Upper lobe of left lung (tissue), 6 donors: ENCODE results near the gene CYB5B. TPM values are rescaled to one million over a fixed set of nuclear protein-coding genes. Genes with fewer than 3 reads are reported as not detected.

Experiments
- ATAC-seq, 2 donors: fragments of 200-7000 bp; cut with Tn5 transposase; one replicate each; pipeline ENCODE4 v1.9.1; 2022; ENCODE audit warnings: mild to moderate bottlenecking in 2 of 2, moderate library complexity in 2 of 2; ENCODE audit not compliant: low FRiP score in 2 of 2
- DNase-seq, 2 donors: peaks; one replicate each; pipeline ENCODE4 v3.0.0-alpha.2; 2019 to 2020
- H3K27ac ChIP-seq, 4 donors: fragments of 200-600 bp; sonication (generic); one replicate each; pipeline ENCODE4 v1.5.1; 2016 to 2019
- H3K27me3 ChIP-seq, 4 donors: fragments of 200-600 bp; sonication (generic); one replicate each; pipeline ENCODE4 v1.5.1; 2017 to 2019
- H3K36me3 ChIP-seq, 4 donors: fragments of 200-600 bp; sonication (generic); one replicate each; pipeline ENCODE4 v1.5.1; 2016 to 2019
- H3K4me1 ChIP-seq, 4 donors: fragments of 200-600 bp; sonication (generic); one replicate each; pipeline ENCODE4 v1.5.1; 2018 to 2019
- H3K4me3 ChIP-seq, 4 donors: fragments of 200-600 bp; sonication (generic); one replicate each; pipeline ENCODE4 v1.5.1; 2017 to 2019; ENCODE audit warnings: mild to moderate bottlenecking in 2 of 4, moderate library complexity in 1 of 4
- H3K9me3 ChIP-seq, 4 donors: fragments of 200-600 bp; sonication (generic); one replicate each; pipeline ENCODE4 v1.5.1; 2018 to 2019
- CTCF ChIP-seq, 6 experiments: fragments of 450-650 bp in 4 of 6; fragments of 200-600 bp in 2 of 6; sonication (generic) in 2 of 6; IDR thresholded peaks; one replicate each; pipeline ENCODE4 v1.5.1; 2016 to 2019; ENCODE audit warnings: antibody characterized with exemption in 6 of 6
- EP300 ChIP-seq, 4 donors: sonication (generic); formaldehyde crosslinking; IDR thresholded peaks; one replicate each; pipeline ENCODE4 v1.5.1; 2017; ENCODE audit warnings: antibody characterized with exemption in 4 of 4, control low read depth in 2 of 4
- POLR2A ChIP-seq, 4 donors: fragments of 450-650 bp; IDR thresholded peaks; one replicate each; pipeline ENCODE4 v1.5.1; 2016 to 2017; ENCODE audit warnings: antibody characterized with exemption in 4 of 4, mild to moderate bottlenecking in 2 of 4
- POLR2AphosphoS5 ChIP-seq, 2 donors: sonication (generic); formaldehyde crosslinking; IDR thresholded peaks; one replicate each; pipeline ENCODE4 v1.5.1; 2017; ENCODE audit warnings: antibody characterized with exemption in 2 of 2
- WGBS, 2 donors: methylation state at CpG; one replicate each; pipeline ENCODE4 v1.1.5; 2017 to 2018; 5-methylcytosine and 5-hydroxymethylcytosine counted together
- total RNA-seq, 6 donors: library from RNA; depleted of rRNA in 4 of 6; stranded (reverse); fragments of >200 nt in 4 of 6; gene quantifications; one replicate each; pipeline versions ENCODE4 v1.1.0 to v1.2.1, GENCODE V29; 2016 to 2021
- donor health status: DM: no; HTN: no; CAD: no; lungs with moderate emphysema.
- donor health status: DM: no; HTN: yes; CAD: no; lungs with severe emphysema.

Gene CYB5B
- total RNA-seq, 6 donors from 2014 or later = 25.2 to 93.1 (median 69.4) TPM

GRCh38 chr16:69448470-69449193, 24.2 kb downstream of the CYB5B start:
- ATAC-seq (peak; percentile 40 to 70), DNase-seq (no peak)
- peaks cover 31 to 45% (median 37%) of the 10 kb centered on the region in 4 donors for H3K4me1 ChIP-seq
- H3K27me3 ChIP-seq = no peaks in the 10 kb centered on the region
- H3K27ac ChIP-seq = peak overlapping the region; percentile 60 to 79 (median 68)
- peak in 1 of 4 donors; percentile 35 for TF ChIP-seq EP300 (IDR thresholded peaks at IDR 0.05)
- TF ChIP-seq CTCF (IDR thresholded peaks at IDR 0.05) = no peak
- TF ChIP-seq POLR2AphosphoS5 (IDR thresholded peaks at IDR 0.05) = peak in 1 of 2 donors; percentile 19
- H3K9me3 ChIP-seq = no peaks in the 10 kb centered on the region
- H3K36me3 ChIP-seq = peaks cover 0 to 14% (median 0%) of the 10 kb centered on the region in 4 donors
- H3K4me3 ChIP-seq = no peak overlapping the region
- 32 to 35% methylated on average over 3 of the region's 3 CpGs for WGBS, 2 donors

- H3K9me3 ChIP-seq = no peaks in the 10 kb centered on the region
- H3K4me3 ChIP-seq = no peak overlapping the region
- peaks cover 0 to 17% (median 3%) of the 10 kb centered on the region in 4 donors for H3K36me3 ChIP-seq
- H3K4me1 ChIP-seq = peaks cover 14 to 24% (median 20%) of the 10 kb centered on the region in 4 donors
- H3K27me3 ChIP-seq = no peaks in the 10 kb centered on the region
- TF ChIP-seq CTCF (IDR thresholded peaks at IDR 0.05) (no peak), POLR2A (IDR thresholded peaks at IDR 0.05) (no peak), POLR2AphosphoS5 (IDR thresholded peaks at IDR 0.05) (no peak), EP300 (IDR thresholded peaks at IDR 0.05) (no peak)
- H3K27ac ChIP-seq = no peak overlapping the region
- 57 to 74% methylated on average over 4 of the region's 4 CpGs for WGBS, 2 donors
- no peak for DNase-seq
- no peak for ATAC-seq
These were observed 26.7 kb downstream of the CYB5B start for GRCh38 chr16:69451166-69451565.

GRCh38 chr16:69453936-69454335, 29.5 kb downstream of the CYB5B start:
- 48 to 95% methylated on average over 1 of the region's 1 CpG for WGBS, 2 donors
- Histone ChIP-seq H3K27me3 (no peaks in the 10 kb centered on the region), H3K36me3 (peaks cover 0 to 8% (median 3%) of the 10 kb centered on the region in 4 donors), H3K4me1 (peaks cover 5 to 8% (median 6%) of the 10 kb centered on the region in 4 donors), H3K27ac (no peak overlapping the region), H3K9me3 (no peaks in the 10 kb centered on the region), H3K4me3 (no peak overlapping the region)
- DNase-seq = no peak
- no peak for ATAC-seq
- no peak for TF ChIP-seq POLR2A (IDR thresholded peaks at IDR 0.05)
- TF ChIP-seq CTCF (IDR thresholded peaks at IDR 0.05) = no peak
- TF ChIP-seq POLR2AphosphoS5 (IDR thresholded peaks at IDR 0.05) = no peak
- no peak for TF ChIP-seq EP300 (IDR thresholded peaks at IDR 0.05)

GRCh38 chr16:69463876-69464275, 39.5 kb downstream of the CYB5B start:
- no peaks in the 10 kb centered on the region for H3K27me3 ChIP-seq
- peak overlapping the region in 1 of 4 donors; percentile 34 for H3K27ac ChIP-seq
- no peaks in the 10 kb centered on the region for H3K9me3 ChIP-seq
- no peak for ATAC-seq
- no peak overlapping the region for H3K4me3 ChIP-seq
- H3K4me1 ChIP-seq = peaks cover 12 to 25% (median 16%) of the 10 kb centered on the region in 4 donors
- peaks cover 0 to 23% (median 6%) of the 10 kb centered on the region in 4 donors for H3K36me3 ChIP-seq
- no peak for TF ChIP-seq POLR2A (IDR thresholded peaks at IDR 0.05)
- DNase-seq = no peak

- TF ChIP-seq POLR2AphosphoS5 (IDR thresholded peaks at IDR 0.05) (no peak), POLR2A (IDR thresholded peaks at IDR 0.05) (no peak), EP300 (IDR thresholded peaks at IDR 0.05) (no peak), CTCF (IDR thresholded peaks at IDR 0.05) (no peak)
- H3K4me1 ChIP-seq = peaks cover 20 to 29% (median 22%) of the 10 kb centered on the region in 4 donors
- 30 to 34% methylated on average over 3 to 6 of the region's 6 CpGs for WGBS, 2 donors
- H3K4me3 ChIP-seq = no peak overlapping the region
- peaks cover 0 to 18% (median 6%) of the 10 kb centered on the region in 4 donors for H3K36me3 ChIP-seq
- H3K9me3 ChIP-seq = no peaks in the 10 kb centered on the region
- DNase-seq = no peak
- ATAC-seq = no peak
- H3K27me3 ChIP-seq = no peaks in the 10 kb centered on the region
- peak overlapping the region in 2 of 4 donors; percentile 34 to 41 for H3K27ac ChIP-seq
These were observed 40.8 kb downstream of the CYB5B start for GRCh38 chr16:69465083-69465721.
